OCI-LY7 (cell line): ENCODE results near the gene RIN2.

Experiments used
- EZH2phosphoT487 ChIP-seq: fragments of 200-600 bp; sonication (generic); IDR thresholded peaks from 2 replicates; pipeline ENCODE4 v1.6.1; 2018; ENCODE audit warnings: low read depth, borderline replicate concordance, mild to moderate bottlenecking, mixed run types, antibody characterized with exemption, low read length, moderate library complexity, mixed read lengths
- TF ChIP-seq, protein P1 (sequence below): fragments of 200-600 bp; sonication (generic); conservative IDR thresholded peaks from 2 replicates; pipeline ENCODE4 v1.5.1; 2014; ENCODE audit warnings: mild to moderate bottlenecking, antibody characterized with exemption, low read length, moderate library complexity, mixed read lengths

GRCh38 chr20:19720991-19721390, 37.1 kb upstream of the RIN2 start:
- TF ChIP-seq, protein P1, sequence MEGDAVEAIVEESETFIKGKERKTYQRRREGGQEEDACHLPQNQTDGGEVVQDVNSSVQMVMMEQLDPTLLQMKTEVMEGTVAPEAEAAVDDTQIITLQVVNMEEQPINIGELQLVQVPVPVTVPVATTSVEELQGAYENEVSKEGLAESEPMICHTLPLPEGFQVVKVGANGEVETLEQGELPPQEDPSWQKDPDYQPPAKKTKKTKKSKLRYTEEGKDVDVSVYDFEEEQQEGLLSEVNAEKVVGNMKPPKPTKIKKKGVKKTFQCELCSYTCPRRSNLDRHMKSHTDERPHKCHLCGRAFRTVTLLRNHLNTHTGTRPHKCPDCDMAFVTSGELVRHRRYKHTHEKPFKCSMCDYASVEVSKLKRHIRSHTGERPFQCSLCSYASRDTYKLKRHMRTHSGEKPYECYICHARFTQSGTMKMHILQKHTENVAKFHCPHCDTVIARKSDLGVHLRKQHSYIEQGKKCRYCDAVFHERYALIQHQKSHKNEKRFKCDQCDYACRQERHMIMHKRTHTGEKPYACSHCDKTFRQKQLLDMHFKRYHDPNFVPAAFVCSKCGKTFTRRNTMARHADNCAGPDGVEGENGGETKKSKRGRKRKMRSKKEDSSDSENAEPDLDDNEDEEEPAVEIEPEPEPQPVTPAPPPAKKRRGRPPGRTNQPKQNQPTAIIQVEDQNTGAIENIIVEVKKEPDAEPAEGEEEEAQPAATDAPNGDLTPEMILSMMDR = no peak
- TF ChIP-seq EZH2phosphoT487 = no peak
